Aorta (tissue), 5 donors: ENCODE results near the gene SENP1. TPM values are rescaled to one million over a fixed set of nuclear protein-coding genes. Genes with fewer than 3 reads are reported as not detected.

Source experiments
- ATAC-seq: fragments of 200-7000 bp; cut with Tn5 transposase; one replicate; pipeline ENCODE4 v1.9.1; 2022; ENCODE audit warnings: moderate library complexity; ENCODE audit not compliant: low FRiP score
- DNase-seq, 2 donors: peaks; one replicate each; pipeline ENCODE4 v3.0.0-alpha.2; 2020
- H3K27ac ChIP-seq, 2 donors: one replicate each; pipeline ENCODE4 v1.5.1; 2013; ENCODE audit warnings: low read length in 2 of 2, mild to moderate bottlenecking in 2 of 2, moderate library complexity in 2 of 2, control low read depth in 1 of 2, inconsistent platforms in 1 of 2, low read depth in 1 of 2
- H3K27me3 ChIP-seq, 2 donors: one replicate each; pipeline ENCODE4 v1.6.1; 2013; ENCODE audit warnings: control low read depth in 1 of 2, low read length in 1 of 2, mild to moderate bottlenecking in 1 of 2, moderate library complexity in 1 of 2; ENCODE audit not compliant: insufficient read depth in 2 of 2, control insufficient read depth in 1 of 2
- H3K36me3 ChIP-seq, 2 donors: one replicate each; pipeline ENCODE4 v1.6.1; 2013; ENCODE audit warnings: control low read depth in 1 of 2, low read length in 1 of 2, mild to moderate bottlenecking in 1 of 2; ENCODE audit not compliant: insufficient read depth in 2 of 2, control insufficient read depth in 1 of 2
- H3K4me1 ChIP-seq, 2 donors: one replicate each; pipeline ENCODE4 v1.6.1; 2013; ENCODE audit warnings: low read length in 2 of 2, control low read depth in 1 of 2, mild to moderate bottlenecking in 1 of 2, moderate library complexity in 1 of 2; ENCODE audit not compliant: insufficient read depth in 2 of 2, control insufficient read depth in 1 of 2
- H3K4me3 ChIP-seq, 2 donors: one replicate each; pipeline ENCODE4 v1.5.1; 2013; ENCODE audit warnings: low read length in 2 of 2, control low read depth in 1 of 2, mild to moderate bottlenecking in 1 of 2
- H3K9me3 ChIP-seq: one replicate; pipeline ENCODE4 v1.6.1; 2013; ENCODE audit warnings: mild to moderate bottlenecking, low read length; ENCODE audit not compliant: control insufficient read depth
- whole genome bisulfite sequencing, 2 donors: extraction: QIAGEN DNeasy Blood & Tissue Kit; methylation state at CpG; one replicate each; pipeline ENCODE4 v1.1.7; 2013; 5-methylcytosine and 5-hydroxymethylcytosine counted together
- intact Hi-C, 2 donors: fragments of 100-400 bp; cut with DNase I; formaldehyde crosslinking; loops; one replicate each; pipeline versions ENCODE4 v1.14.2 to v1.15.0; 2022
- polyA plus RNA-seq, 2 donors: library from polyadenylated mRNA; stranded (reverse); fragments of 200-250 nt; gene quantifications; one replicate each; pipeline ENCODE4 v1.2.3, GENCODE V29; 2013
- total RNA-seq, 2 donors: library from RNA; stranded (reverse); fragmentation: NEBNext Ultra II Directional; extraction: Animal tissue kit (Norgen Biotek cat#: 25700); gene quantifications; one replicate each; pipeline ENCODE4 v1.2.1, GENCODE V29; 2021
- donor health status: healthy with polysubstance abuse.
- donor health status: Bipolar disorder and iron deficiency.
- donor health status: DM: no; HTN: no; CAD: no.
- donor health status: DM: no; HTN: no; CAD: no.
- donor health status: DM: yes; HTN: yes; CAD: no.

SENP1 gene
- total and polyA plus RNA-seq, 4 donors = 6.0 to 23.0 (median 13.4) TPM

- no peaks in the 10 kb centered on the region for H3K27me3 ChIP-seq
- H3K36me3 ChIP-seq = peaks cover 6 to 8% of the 10 kb centered on the region in 2 donors
- H3K27ac ChIP-seq = no peak overlapping the region
- no peak for ATAC-seq
- DNase-seq = no peak
- H3K9me3 ChIP-seq = no peaks in the 10 kb centered on the region
- no peaks in the 10 kb centered on the region for H3K4me1 ChIP-seq
- WGBS, 2 donors = 97% methylated on average over 3 of the region's 3 CpGs
- H3K4me3 ChIP-seq = no peak overlapping the region
- intact Hi-C loops = no loop called here
These were observed 52.8 kb downstream of the SENP1 start for GRCh38 chr12:48053122-48053521.

- Histone ChIP-seq H3K27ac (no peak overlapping the region), H3K4me1 (no peaks in the 10 kb centered on the region), H3K27me3 (no peaks in the 10 kb centered on the region), H3K4me3 (no peak overlapping the region), H3K36me3 (peaks cover 6 to 12% of the 10 kb centered on the region in 2 donors), H3K9me3 (no peaks in the 10 kb centered on the region)
- DNase-seq (no peak), ATAC-seq (no peak)
- WGBS, 2 donors = 90 to 95% methylated on average over 2 of the region's 2 CpGs
- intact Hi-C loops = no loop called here
These were observed 54.2 kb downstream of the SENP1 start for GRCh38 chr12:48051681-48052080.

GRCh38 chr12:48050174-48050573, 55.7 kb downstream of the SENP1 start:
- intact Hi-C loops = no loop called here
- WGBS, 2 donors = 58 to 61% methylated on average over 6 of the region's 6 CpGs
- Histone ChIP-seq H3K27me3 (no peaks in the 10 kb centered on the region), H3K4me1 (no peaks in the 10 kb centered on the region), H3K27ac (no peak overlapping the region), H3K4me3 (no peak overlapping the region), H3K9me3 (no peaks in the 10 kb centered on the region), H3K36me3 (peaks cover 5 to 21% of the 10 kb centered on the region in 2 donors)
- DNase-seq (no peak), ATAC-seq (no peak)

- Histone ChIP-seq H3K27ac (no peak overlapping the region), H3K4me3 (no peak overlapping the region), H3K9me3 (no peaks in the 10 kb centered on the region), H3K27me3 (no peaks in the 10 kb centered on the region), H3K4me1 (no peaks in the 10 kb centered on the region), H3K36me3 (peaks cover 3 to 26% of the 10 kb centered on the region in 2 donors)
- no peak for DNase-seq
- WGBS, 2 donors = 89% methylated on average over 2 of the region's 2 CpGs
- ATAC-seq = no peak
- intact Hi-C loops = no loop called here
These were observed 59.8 kb downstream of the SENP1 start for GRCh38 chr12:48045965-48046518.

GRCh38 chr12:48045061-48045846, 60.6 kb downstream of the SENP1 start:
- no peak for ATAC-seq
- WGBS, 2 donors = 92 to 94% methylated on average over 6 of the region's 6 CpGs
- H3K27ac ChIP-seq = no peak overlapping the region
- no peak overlapping the region for H3K4me3 ChIP-seq
- H3K27me3 ChIP-seq = no peaks in the 10 kb centered on the region
- no peaks in the 10 kb centered on the region for H3K4me1 ChIP-seq
- H3K9me3 ChIP-seq = no peaks in the 10 kb centered on the region
- peaks cover 3 to 26% of the 10 kb centered on the region in 2 donors for H3K36me3 ChIP-seq
- intact Hi-C loops = no loop called here
- DNase-seq = no peak

- DNase-seq (no peak), ATAC-seq (no peak)
- H3K36me3 ChIP-seq = peaks cover 3 to 25% of the 10 kb centered on the region in 2 donors
- no peak overlapping the region for H3K27ac ChIP-seq
- H3K27me3 ChIP-seq = no peaks in the 10 kb centered on the region
- 89% methylated on average over 7 of the region's 7 CpGs for WGBS, 2 donors
- no peaks in the 10 kb centered on the region for H3K9me3 ChIP-seq
- H3K4me3 ChIP-seq = no peak overlapping the region
- H3K4me1 ChIP-seq = no peaks in the 10 kb centered on the region
- intact Hi-C loops = no loop called here
These were observed 61.5 kb downstream of the SENP1 start for GRCh38 chr12:48044396-48044795.

GRCh38 chr12:48043771-48044170, 62.1 kb downstream of the SENP1 start:
- ATAC-seq = no peak

GRCh38 chr12:48041591-48042423, 64.1 kb downstream of the SENP1 start:
- DNase-seq (no peak), ATAC-seq (no peak)
- H3K27me3 ChIP-seq = no peaks in the 10 kb centered on the region
- no peaks in the 10 kb centered on the region for H3K4me1 ChIP-seq
- H3K9me3 ChIP-seq = no peaks in the 10 kb centered on the region
- H3K36me3 ChIP-seq = peaks cover 2 to 14% of the 10 kb centered on the region in 2 donors
- no peak overlapping the region for H3K4me3 ChIP-seq
- 74 to 77% methylated on average over 5 of the region's 5 CpGs for WGBS, 2 donors
- intact Hi-C loops = no loop called here
- H3K27ac ChIP-seq = no peak overlapping the region

More at GRCh38 chr12:48043771-48044170, 62.1 kb downstream of the SENP1 start:
- no peak overlapping the region for H3K4me3 ChIP-seq
- peaks cover 2 to 18% of the 10 kb centered on the region in 2 donors for H3K36me3 ChIP-seq
- no peaks in the 10 kb centered on the region for H3K27me3 ChIP-seq
- no peaks in the 10 kb centered on the region for H3K4me1 ChIP-seq
- WGBS, 2 donors = 77 to 87% methylated on average over 4 of the region's 4 CpGs
- H3K27ac ChIP-seq = no peak overlapping the region
- H3K9me3 ChIP-seq = no peaks in the 10 kb centered on the region
- intact Hi-C loops = no loop called here
- DNase-seq = no peak
